Peyer's patch (tissue), 4 donors: ENCODE data around the gene LAGE3.

Experiments
- POLR2A ChIP-seq, 2 donors: fragments of 450-650 bp; IDR thresholded peaks; one replicate each; pipeline ENCODE4 v1.5.1; 2017; ENCODE audit warnings: antibody characterized with exemption in 2 of 2, mild to moderate bottlenecking in 2 of 2, moderate library complexity in 2 of 2
- TF ChIP-seq, protein P1 (sequence below), 6 experiments: fragments of 450-650 bp in 4 of 6; fragments of 200-600 bp in 2 of 6; sonication (generic) in 1 of 6; IDR thresholded peaks; one replicate each; pipeline ENCODE4 v1.5.1; 2017 to 2019; ENCODE audit warnings: antibody characterized with exemption in 6 of 6, mild to moderate bottlenecking in 3 of 6, moderate library complexity in 1 of 6

DNA sequence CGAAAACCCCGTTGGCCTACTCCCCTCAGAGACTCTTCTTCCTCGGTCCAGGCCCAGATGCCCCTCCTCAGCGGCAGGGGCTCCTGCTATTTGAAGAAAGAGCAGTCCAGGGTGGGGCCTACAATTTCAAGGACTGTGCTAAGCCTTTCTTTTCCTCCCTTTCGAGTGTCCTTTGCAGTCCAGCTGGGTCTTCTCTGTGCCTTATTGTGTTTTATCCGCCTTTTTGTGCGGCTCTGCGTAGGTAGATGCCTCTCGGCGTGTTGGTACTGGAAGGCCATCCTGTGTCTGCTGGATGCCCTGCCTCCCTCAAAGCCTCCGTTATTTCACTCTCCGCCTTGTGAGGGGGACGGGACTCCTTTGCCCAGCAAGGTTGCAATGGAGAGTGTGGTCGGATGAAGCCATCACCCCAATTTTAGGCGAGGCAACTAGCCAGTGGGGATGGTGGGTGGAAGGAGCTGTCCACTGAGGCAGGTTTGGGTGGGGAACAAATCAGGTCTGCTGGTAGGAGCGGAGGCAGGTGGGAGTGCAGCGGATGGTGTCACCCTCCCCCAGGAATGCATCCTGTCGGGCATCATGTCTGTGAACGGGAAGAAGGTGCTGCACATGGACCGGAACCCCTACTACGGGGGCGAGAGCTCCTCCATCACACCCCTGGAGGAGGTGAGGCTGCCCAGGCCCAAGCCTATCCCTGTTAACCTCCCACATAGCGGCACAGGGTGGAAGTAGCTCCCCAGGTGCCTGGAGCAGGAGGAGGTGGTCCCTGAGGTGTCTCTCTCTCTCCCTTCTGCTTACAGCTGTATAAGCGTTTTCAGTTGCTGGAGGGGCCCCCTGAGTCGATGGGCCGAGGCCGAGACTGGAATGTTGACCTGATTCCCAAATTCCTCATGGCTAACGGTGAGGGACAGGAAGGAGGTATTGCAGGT is 40.8 kb downstream of the LAGE3 start:
- TF ChIP-seq, protein P1, sequence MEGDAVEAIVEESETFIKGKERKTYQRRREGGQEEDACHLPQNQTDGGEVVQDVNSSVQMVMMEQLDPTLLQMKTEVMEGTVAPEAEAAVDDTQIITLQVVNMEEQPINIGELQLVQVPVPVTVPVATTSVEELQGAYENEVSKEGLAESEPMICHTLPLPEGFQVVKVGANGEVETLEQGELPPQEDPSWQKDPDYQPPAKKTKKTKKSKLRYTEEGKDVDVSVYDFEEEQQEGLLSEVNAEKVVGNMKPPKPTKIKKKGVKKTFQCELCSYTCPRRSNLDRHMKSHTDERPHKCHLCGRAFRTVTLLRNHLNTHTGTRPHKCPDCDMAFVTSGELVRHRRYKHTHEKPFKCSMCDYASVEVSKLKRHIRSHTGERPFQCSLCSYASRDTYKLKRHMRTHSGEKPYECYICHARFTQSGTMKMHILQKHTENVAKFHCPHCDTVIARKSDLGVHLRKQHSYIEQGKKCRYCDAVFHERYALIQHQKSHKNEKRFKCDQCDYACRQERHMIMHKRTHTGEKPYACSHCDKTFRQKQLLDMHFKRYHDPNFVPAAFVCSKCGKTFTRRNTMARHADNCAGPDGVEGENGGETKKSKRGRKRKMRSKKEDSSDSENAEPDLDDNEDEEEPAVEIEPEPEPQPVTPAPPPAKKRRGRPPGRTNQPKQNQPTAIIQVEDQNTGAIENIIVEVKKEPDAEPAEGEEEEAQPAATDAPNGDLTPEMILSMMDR (IDR thresholded peaks at IDR 0.05) = no peak
- no peak for TF ChIP-seq POLR2A (IDR thresholded peaks at IDR 0.05)
